GM18526 (cell line): ENCODE data around the gene VTI1A.

Experiments used
- POLR2A ChIP-seq: IDR thresholded peaks from 3 replicates; pipeline ENCODE4 v1.6.1; 2011; ENCODE audit not compliant: insufficient read length; ENCODE audit errors: extremely low read depth

VTI1A gene

DNA sequence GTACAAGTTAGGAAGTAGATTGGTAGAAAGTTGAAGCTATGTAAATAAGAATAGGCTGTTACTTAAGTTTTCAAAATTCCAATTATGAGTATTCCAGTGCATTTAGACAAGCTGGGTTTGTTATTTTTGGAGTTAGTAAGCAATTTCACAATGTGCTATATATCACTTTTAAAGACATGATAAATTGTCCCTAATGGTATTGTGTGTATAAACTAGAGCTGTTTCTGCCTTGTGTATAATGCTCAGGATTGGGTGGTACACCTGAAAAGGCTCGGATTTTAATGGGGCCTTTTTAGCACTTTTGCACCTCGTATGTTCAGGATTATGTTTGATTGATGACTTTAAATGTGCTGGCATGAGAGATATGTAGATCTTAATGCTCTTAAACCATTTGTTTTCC is 175.8 kb downstream of the VTI1A start:
- no peak for TF ChIP-seq POLR2A

DNA sequence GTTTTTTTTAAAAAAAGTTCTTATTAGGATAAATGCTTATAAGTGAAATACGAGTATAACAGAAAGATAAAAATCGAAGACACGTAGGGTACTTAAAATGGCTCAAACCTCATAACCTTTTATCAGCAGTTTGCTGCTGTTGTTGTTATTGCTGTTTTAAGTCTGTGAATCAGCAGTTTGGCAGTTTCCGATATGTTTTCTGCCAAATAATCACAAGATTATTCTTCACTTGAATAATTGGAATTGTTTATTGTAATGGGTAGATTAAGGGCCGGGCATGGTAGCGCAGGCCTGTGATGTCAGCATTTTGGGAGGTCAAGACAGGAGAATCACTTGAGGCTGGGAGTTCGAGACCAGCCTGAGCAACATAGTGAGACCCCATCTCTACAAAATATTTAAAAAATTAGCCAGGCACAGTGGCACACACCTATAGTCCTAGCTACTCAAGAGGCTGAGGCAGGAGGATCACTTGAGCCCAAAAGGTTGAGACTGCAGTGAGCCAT is 177.6 kb downstream of the VTI1A start:
- no peak for TF ChIP-seq POLR2A

DNA sequence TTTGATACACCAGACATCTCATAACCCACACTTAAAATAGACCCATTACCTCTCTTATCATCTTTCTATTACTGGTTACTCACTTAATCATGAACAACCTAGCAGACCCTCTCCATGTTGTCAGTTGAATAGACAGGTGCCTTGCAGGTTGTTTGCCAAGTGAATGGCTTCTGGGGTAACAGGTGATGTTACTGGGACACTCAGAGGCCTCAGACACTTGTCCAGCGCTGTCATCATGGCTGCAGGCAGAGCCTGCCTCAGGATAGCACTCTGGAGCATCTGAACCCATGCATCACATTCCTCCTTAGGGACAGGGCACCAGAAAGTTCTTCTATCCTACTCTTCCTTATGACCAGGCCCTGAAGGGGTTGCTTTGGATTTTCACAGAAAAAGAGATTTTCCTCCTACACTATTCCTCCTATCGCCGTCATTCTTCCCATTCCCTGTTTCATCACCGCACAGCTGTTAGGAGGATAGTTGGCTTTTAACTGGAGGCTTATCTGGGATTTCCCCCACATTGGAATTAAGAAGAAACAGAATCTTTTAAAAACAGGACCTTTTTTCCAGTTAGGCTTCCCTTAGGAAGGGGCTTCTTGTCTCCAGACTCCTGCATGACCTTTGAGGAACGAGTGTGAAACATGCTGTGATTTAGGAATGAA is 182.1 kb downstream of the VTI1A start:
- no peak for TF ChIP-seq POLR2A

DNA sequence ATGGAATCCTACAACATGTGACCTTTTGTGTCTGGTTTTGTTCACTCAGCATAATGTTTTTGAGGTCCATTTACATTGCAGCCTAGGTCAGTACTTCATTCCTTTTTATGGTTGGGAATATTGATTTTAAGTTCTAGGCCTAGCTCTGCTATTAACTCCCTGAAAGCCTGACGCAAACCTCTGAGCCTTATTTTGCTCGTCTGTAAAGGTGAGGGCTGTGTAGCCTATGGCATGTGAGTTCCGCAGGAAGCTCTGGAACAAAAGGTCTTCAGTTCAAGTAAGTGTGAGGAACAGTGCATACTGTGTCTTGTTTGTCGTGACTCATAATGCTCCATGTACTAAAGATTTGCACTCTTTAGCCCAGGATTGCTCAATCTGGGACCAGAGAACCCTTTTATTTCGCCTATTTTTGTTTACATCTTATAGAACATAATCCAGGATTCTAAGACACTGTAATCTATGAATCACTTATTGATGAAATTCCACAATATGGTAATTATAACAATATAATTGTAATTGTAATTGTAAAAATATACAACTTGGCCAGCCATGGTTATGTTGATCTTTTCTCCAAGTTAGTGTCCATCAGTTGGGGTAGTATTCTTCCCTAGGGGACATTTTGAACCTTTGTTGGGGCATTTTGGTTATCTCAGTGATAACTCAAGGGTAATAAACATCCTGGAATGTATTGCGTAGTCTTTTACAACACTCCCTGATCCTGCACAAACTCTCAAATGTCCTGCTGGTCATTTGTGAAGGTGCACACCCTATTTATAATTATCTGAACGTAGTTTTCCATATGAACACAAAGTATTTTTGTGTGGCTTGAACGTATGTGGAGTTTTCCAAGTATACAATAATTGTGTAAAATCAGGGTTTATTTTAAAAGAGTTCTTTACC is 184.7 kb downstream of the VTI1A start:
- no peak for TF ChIP-seq POLR2A

DNA sequence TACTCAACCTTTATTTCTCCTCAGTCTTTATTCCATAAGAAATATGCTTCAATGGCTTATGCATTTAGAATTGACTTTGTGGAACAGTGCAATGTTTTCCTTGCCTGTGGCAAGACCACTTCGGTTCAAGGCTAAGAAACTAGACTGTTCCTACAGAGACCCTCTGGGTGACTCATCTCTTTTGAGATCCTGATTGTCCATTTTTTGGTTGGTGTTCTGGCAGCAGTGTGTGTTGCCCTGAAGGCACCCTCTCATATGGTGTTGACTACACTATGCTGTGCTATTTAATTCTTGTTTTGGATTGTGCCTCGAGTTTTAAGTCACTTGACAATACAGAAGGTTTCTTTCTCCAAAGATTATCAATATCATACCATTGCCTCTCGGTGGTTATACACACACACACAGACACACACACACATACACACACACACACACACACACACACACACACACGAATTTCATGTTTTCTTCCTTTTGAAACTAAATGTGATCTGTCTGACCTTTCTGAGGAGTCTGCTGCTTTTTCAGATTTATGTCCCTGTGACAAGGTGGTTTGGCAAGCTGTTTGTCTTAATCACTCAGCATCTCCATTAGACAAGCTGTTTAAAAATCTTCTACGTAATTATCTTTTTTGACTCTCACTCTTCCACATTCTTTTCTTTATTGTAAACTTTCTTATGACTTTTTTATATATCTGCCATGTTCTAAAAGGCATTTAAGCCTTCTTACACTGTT is 187.2 kb downstream of the VTI1A start:
- no peak for TF ChIP-seq POLR2A

DNA sequence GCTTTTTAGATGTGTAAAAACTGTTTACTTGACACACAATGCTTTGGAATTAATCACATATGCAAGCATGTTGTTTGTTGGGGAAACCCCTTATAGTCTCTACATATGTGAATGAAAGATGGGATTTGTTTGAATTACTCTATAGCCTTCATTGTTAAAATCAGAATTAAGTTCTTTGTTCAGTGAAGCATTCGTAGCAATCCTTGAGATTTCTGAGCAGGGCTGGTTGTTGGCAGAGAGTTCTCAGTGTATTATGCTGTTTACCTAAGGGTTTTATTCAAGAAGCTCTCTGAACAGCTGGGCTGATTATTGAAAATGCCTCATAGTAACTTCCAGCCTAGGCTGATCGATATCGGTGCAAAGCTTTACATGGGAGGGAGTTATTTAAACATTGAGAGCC is 190.9 kb downstream of the VTI1A start:
- no peak for TF ChIP-seq POLR2A

DNA sequence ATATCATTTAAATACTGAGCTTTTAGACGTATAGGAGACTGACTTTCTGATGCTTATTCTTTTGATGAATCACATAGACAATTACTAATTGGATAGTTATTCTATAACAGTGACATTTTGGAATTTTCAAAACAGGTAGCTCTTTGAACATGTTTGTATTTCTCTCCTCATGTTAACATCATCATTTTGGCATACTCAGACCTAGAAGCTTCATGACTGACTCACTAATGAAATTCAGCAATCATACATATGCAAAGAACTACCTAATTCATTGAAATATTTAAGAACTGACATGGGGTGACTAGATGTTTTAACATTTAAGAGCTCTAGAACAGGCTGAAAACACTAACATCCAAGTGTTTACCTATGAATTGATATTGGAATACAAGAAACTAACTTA is 192.3 kb downstream of the VTI1A start:
- TF ChIP-seq POLR2A = no peak

DNA sequence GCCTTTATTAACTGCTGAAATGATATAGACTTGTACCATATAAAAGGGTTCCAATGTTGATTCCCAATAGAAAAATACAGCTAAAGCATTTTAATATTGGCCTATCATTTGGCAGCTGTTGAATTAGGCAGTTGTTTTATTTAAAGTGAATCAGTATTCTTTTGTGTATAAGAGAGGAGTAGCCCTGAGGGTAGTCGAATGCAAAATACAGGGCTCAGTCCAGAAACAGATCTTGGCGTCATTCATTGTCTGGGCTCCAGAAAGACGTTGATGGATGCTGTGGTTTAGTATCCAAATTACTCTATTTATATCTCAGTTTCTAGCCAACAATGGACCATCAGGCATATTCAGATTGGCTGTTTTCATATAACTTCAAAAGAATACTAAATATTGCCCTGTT is 193.6 kb downstream of the VTI1A start:
- TF ChIP-seq POLR2A = no peak

DNA sequence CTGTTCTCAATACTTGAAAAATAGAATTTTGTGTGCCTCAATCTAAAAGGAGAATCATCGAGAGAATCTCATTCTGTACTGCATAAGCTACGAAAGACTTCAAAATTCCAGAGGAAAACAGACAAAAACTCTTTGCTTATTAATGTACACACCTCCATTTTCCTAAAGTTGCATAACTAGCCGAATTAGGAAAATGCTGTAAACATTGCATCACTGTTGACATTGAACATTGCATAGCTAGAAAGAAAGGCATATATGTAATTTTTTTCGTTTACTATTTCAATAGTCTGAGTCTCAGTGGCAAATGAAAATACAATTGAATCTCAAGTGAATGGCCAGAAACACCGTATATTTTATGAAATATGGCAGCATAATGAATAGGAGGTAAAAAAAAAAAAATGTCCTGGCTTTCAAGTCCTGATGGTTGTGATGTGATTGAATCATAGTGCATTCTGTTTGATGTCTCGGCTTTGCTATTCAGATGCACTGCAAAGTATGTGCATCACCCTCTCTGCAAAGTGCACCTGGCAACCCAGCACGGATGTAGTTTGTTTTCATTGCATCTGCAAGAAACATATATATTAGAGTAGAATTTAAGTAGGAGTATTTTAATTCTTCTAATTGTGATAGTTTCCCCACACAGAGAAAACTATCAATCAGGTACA is 196.7 kb downstream of the VTI1A start:
- TF ChIP-seq POLR2A = no peak

DNA sequence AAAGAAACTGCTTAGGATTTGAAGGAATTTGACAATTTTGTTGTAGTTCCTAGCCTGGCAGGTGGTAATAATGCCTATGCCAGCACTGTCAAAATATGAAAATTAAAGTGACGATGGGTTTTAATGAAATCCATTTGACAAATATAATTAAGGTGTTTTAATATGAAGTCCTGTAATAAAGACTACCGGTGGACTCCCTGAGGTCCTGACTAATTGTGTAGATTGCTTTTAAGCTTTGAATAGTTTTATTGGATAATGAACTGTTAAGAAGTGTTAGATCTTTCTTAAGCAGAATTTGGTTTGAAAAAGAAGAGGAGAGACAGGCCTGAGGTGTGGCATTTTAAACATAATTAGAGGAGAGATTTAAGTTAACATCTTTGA is 197.2 kb downstream of the VTI1A start:
- no peak for TF ChIP-seq POLR2A

DNA sequence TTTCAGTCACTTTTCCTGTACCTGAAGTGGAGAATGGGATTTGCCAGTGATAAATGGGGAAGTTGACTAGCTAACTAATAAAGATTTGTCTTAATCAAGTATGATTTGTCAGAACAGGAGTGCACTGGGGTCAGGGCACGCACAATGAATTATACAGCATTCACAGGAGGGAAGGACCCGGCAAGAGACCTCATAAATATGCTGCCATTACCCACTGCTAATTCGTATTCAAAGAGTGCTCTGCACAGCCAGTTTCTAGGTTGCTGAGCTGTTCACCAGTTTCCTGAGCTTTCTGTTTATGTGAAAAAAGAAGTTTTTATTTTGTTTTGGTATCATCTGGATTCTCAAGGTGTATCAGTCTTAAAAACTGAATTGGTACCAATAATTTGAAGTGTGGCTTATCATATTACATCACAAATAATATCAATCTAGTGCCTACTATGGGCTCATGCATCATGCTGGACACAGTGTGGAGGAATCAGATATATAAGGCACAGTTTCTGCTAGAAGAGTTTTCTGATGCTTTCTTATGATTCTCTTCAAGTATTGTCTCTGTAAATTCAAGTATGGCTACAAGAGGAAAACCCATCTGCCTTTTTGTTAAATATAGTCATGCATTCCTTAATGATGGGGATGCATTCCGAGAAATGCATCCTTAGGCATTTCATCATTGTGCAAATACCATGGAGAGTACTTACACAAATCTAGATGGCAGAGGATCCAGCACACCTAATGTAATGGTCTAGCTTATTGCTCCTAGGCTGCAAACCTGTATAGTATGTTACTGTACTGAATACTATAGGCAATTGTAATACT is 202.2 kb downstream of the VTI1A start:
- TF ChIP-seq POLR2A = no peak

DNA sequence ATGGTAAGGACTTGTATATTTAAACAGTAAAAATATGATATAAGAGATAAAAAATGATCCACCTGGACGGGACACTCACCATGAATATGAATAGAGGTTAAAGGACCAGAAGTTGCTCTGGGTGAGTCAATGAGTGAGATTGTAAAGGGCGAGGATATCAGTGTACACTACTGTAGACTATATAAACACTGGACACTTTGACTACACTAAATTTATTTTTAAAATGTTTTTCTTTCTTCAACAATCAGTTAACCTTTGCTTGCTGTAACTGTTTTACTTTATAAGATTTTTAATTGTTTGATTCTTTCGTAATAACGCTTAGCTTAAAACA is 202.8 kb downstream of the VTI1A start:
- no peak for TF ChIP-seq POLR2A

DNA sequence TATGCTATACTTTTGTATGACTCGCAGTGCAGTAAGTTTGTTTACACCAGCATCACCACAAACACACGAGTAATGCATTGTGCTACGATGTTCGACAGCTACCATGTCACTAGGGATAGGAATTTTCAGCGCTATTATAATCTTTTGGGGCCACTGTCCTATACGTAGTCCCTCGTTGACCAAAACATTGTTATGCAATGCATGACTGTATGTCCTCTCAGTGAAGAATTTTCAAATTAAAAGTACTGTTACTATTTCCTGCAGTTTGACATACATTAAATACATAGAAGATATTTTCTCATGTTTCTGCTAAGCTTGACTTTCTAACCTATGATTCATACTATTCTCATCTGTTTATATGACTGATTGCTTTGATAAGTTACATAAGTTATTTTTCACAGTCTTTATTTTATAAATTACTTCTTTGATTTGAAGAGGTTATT is 203.6 kb downstream of the VTI1A start:
- TF ChIP-seq POLR2A = no peak

DNA sequence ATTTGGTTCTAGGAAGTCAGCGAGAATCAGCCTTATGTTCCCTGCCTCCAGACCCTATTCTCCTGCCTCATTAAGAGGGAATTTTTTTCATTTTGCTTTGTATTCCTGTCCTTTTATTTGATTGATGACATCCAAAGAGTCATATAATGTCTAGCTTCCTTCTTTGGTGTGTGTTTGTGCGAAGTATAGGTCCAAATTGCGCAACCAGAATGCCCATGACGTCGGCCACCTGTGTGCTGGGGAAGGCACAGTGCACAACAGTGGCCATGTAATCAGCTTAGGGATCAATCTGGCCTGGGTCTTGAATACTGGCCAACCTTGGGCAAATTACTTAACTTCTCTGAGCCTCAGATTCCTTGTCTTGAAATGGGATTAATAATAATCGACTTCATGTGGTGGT is 206.2 kb downstream of the VTI1A start:
- TF ChIP-seq POLR2A = no peak
